GM12878 (cell line): ENCODE data around the gene SLC35A2. TPM values are rescaled to one million over a fixed set of nuclear protein-coding genes. Genes with fewer than 3 reads are reported as not detected.

Source experiments
- ATF2 ChIP-seq: IDR thresholded peaks from 2 replicates; pipeline ENCODE4 v1.6.1; 2012; ENCODE audit warnings: low read length, inconsistent platforms
- BCL11A ChIP-seq: IDR thresholded peaks from 2 replicates; pipeline ENCODE4 v1.6.1; 2011; ENCODE audit warnings: low read depth, low read length
- BCL3 ChIP-seq: IDR thresholded peaks from 2 replicates; pipeline ENCODE4 v1.6.1; 2011; ENCODE audit warnings: borderline replicate concordance, low read depth, mild to moderate bottlenecking, moderate library complexity, low read length; ENCODE audit not compliant: insufficient read depth, poor library complexity, severe bottlenecking
- CBFB ChIP-seq: IDR thresholded peaks from 2 replicates; pipeline ENCODE4 v1.6.1; 2016; ENCODE audit warnings: antibody characterized with exemption, low read depth
- E2F8 ChIP-seq: fragments of 450-650 bp; IDR thresholded peaks from 2 replicates; pipeline ENCODE4 v1.6.1; 2018; ENCODE audit warnings: mild to moderate bottlenecking, low read depth, moderate library complexity; ENCODE audit not compliant: partially characterized antibody
- HDAC2 ChIP-seq: fragments of 200-600 bp; sonication (generic); IDR thresholded peaks from 2 replicates; pipeline ENCODE4 v1.6.1; 2017
- JUNB ChIP-seq: IDR thresholded peaks from 2 replicates; pipeline ENCODE4 v1.6.1; 2016; ENCODE audit warnings: antibody characterized with exemption, mild to moderate bottlenecking
- KDM1A ChIP-seq: fragments of 200-600 bp; sonication (generic); IDR thresholded peaks from 2 replicates; pipeline ENCODE4 v1.6.1; 2016; ENCODE audit warnings: borderline replicate concordance
- MAX ChIP-seq: IDR thresholded peaks from 2 replicates; pipeline ENCODE4 v1.6.1; 2012; ENCODE audit warnings: low read depth, low read length, improper control_type of control experiment
- MEF2A ChIP-seq: IDR thresholded peaks from 2 replicates; pipeline ENCODE4 v1.6.1; 2011; ENCODE audit warnings: low read depth, mild to moderate bottlenecking, low read length, moderate library complexity; ENCODE audit not compliant: insufficient read depth
- MYC ChIP-seq: IDR thresholded peaks from 2 replicates; pipeline ENCODE4 v1.6.1; 2011; ENCODE audit warnings: mild to moderate bottlenecking, low read length, moderate library complexity, inconsistent platforms; ENCODE audit not compliant: insufficient read depth, insufficient replicate concordance, insufficient read length, severe bottlenecking
- NFIC ChIP-seq: IDR thresholded peaks from 2 replicates; pipeline ENCODE4 v1.6.1; 2012; ENCODE audit warnings: low read depth, mild to moderate bottlenecking, inconsistent platforms, low read length, moderate library complexity
- NFXL1 ChIP-seq: fragments of 450-650 bp; IDR thresholded peaks from 2 replicates; pipeline ENCODE4 v1.6.1; 2017; ENCODE audit warnings: antibody characterized with exemption, mild to moderate bottlenecking, borderline replicate concordance
- NR2C2 ChIP-seq: IDR thresholded peaks from 2 replicates; pipeline ENCODE4 v1.6.1; 2011; ENCODE audit warnings: borderline replicate concordance, low read depth; ENCODE audit not compliant: control insufficient read depth, insufficient read length
- NRF1 ChIP-seq: conservative IDR thresholded peaks from 2 replicates; pipeline ENCODE4 v1.6.1; 2011; ENCODE audit warnings: mild to moderate bottlenecking, low read depth, low read length, improper control_type of control experiment
- RB1 ChIP-seq: fragments of 450-650 bp; formaldehyde crosslinking; IDR thresholded peaks from 2 replicates; pipeline ENCODE4 v1.6.1; 2017; ENCODE audit warnings: mild to moderate bottlenecking, borderline replicate concordance
- RELA ChIP-seq: fragments of 450-650 bp; IDR thresholded peaks from 2 replicates; pipeline ENCODE4 v1.8.0; 2014; ENCODE audit warnings: borderline replicate concordance; ENCODE audit not compliant: partially characterized antibody
- SKIL ChIP-seq: fragments of 450-650 bp; IDR thresholded peaks from 2 replicates; pipeline ENCODE4 v1.6.1; 2017; ENCODE audit warnings: mild to moderate bottlenecking, low read depth, inconsistent platforms; ENCODE audit not compliant: poor library complexity, severe bottlenecking
- SMAD5 ChIP-seq: IDR thresholded peaks from 2 replicates; pipeline ENCODE4 v1.6.1; 2016; ENCODE audit warnings: antibody characterized with exemption, low read depth
- SRF ChIP-seq, 2 experiments: IDR thresholded peaks; 2 replicates each; pipeline ENCODE4 v1.6.1; 2011; ENCODE audit warnings: low read depth in 2 of 2, low read length in 2 of 2, mild to moderate bottlenecking in 1 of 2, moderate library complexity in 1 of 2
- WRNIP1 ChIP-seq: IDR thresholded peaks from 2 replicates; pipeline ENCODE4 v1.6.1; 2011; ENCODE audit warnings: low read depth, low read length, improper control_type of control experiment, borderline replicate concordance
- YBX1 ChIP-seq: fragments of 450-650 bp; IDR thresholded peaks from 2 replicates; pipeline ENCODE4 v1.6.1; 2016; ENCODE audit warnings: antibody characterized with exemption
- ZNF217 ChIP-seq: fragments of 450-650 bp; IDR thresholded peaks from 2 replicates; pipeline ENCODE4 v1.6.1; 2017; ENCODE audit warnings: antibody characterized with exemption, mild to moderate bottlenecking
- polyA plus RNA-seq, 11 experiments: library from polyadenylated mRNA; depleted of rRNA in 4 of 11; unstranded in 6 of 11; stranded (reverse) in 5 of 11; fragments of >200 nt; fragmentation: Nextera tagmentation in 4 of 11; fragmentation: Illumina TruSeq in 1 of 11; extraction: Ambion mirVana in 4 of 11; extraction: Trizol in 1 of 11; gene quantifications; 1 replicate in 1 of 11; 2 replicates in 10 of 11; pipeline versions ENCODE4 v1.2.1 to v1.2.3, GENCODE V29; 2011 to 2016; ENCODE audit warnings: inconsistent platforms in 2 of 11, missing spikeins in 2 of 11, low read depth in 1 of 11
- total RNA-seq, 4 experiments: library from RNA; depleted of rRNA in 3 of 4; stranded (reverse); fragments of >200 nt in 3 of 4; fragmentation: Illumina TruSeq in 1 of 4; extraction: Trizol in 1 of 4; gene quantifications; 2 replicates each; pipeline versions ENCODE4 v1.2.1 to v1.2.3, GENCODE V29; 2013 to 2021

The SLC35A2 gene
- total and polyA plus RNA-seq, 10 of the 15 experiments (the other 5 are each of a cell fraction or from before 2014, with no cell fraction given): 2.1 to 27.4 (median 14.9) TPM

GRCh38 chrX:48957827-48958634, 46.6 kb upstream of the SLC35A2 start (continued):
- TF ChIP-seq E2F8 (peak; percentile 53), BCL3 (no peak), YBX1 (no peak), RELA (no peak), SMAD5 (peak; percentile 67; the same call in 1 of the 2 replicates), SKIL (no peak), NRF1 (peak; percentile 66), KDM1A (no peak), MYC (no peak), CBFB (no peak), NFXL1 (no peak), RB1 (peak; percentile 18; the same call in 1 of the 2 replicates), JUNB (no peak), BCL11A (no peak), NR2C2 (no peak), NFIC (no peak), ZNF217 (no peak), MAX (no peak), MEF2A (no peak), HDAC2 (no peak), ATF2 (no peak), SRF (IDR thresholded peaks at IDR 0.05; ENCODE audit: low read depth in 2 of 2, low read length in 2 of 2) (no peak), WRNIP1 (no peak)
